Activated CD8-positive, alpha-beta memory T cell treated with anti-CD3 and anti-CD28 coated beads, Interleukin-2, amount 50 U/mL, for 24 hours (primary cell): ENCODE measurements around the gene CXCL16.
"Not testable (repeated sequence)": the region's sequence is repeated elsewhere in the genome, so short reads cannot be mapped to it uniquely, and the experiment has no call there.

ENCODE experiments used
- DNase-seq: peaks from one replicate; pipeline ENCODE4 v3.0.0-alpha.2; 2020; ENCODE audit errors: extremely low read depth

The CXCL16 gene

GRCh38 chr17:4699401-4700056, 40.2 kb downstream of the CXCL16 start:
- DNase-seq = not testable (repeated sequence)

GRCh38 chr17:4696437-4696805, 43.3 kb downstream of the CXCL16 start:
- no peak for DNase-seq

- DNase-seq = no peak
Observed at GRCh38 chr17:4693416-4693815, 46.3 kb downstream of the CXCL16 start.

- no peak for DNase-seq
Observed at GRCh38 chr17:4691686-4692085, 48.0 kb downstream of the CXCL16 start.

- DNase-seq = no peak
Observed at GRCh38 chr17:4690745-4691144, 49.0 kb downstream of the CXCL16 start.

GRCh38 chr17:4689872-4690271, 49.9 kb downstream of the CXCL16 start:
- not testable (repeated sequence) for DNase-seq

GRCh38 chr17:4683739-4684138, 56.0 kb downstream of the CXCL16 start:
- DNase-seq = not testable (repeated sequence)
